Measurements from ENCODE around the gene PPP1R13B. TPM values are rescaled to one million over a fixed set of nuclear protein-coding genes. Genes with fewer than 3 reads are reported as not detected.

PPP1R13B gene
- polyA plus RNA-seq, 2 of the 4 experiments (the other 2 are of a cell fraction): 2.2 to 2.7 TPM

- ChIA-PET CTCF (no interaction called here), POLR2A (no interaction called here)
- 94% methylated on average over 19 of the region's 23 CpGs for WGBS (ENCODE audit: missing lambda C conversion rate)
- TF ChIP-seq, protein P1, sequence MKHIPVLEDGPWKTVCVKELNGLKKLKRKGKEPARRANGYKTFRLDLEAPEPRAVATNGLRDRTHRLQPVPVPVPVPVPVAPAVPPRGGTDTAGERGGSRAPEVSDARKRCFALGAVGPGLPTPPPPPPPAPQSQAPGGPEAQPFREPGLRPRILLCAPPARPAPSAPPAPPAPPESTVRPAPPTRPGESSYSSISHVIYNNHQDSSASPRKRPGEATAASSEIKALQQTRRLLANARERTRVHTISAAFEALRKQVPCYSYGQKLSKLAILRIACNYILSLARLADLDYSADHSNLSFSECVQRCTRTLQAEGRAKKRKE (CRISPR knock-in tag; IDR thresholded peaks at IDR 0.05; ENCODE audit: low read depth): no peak
- TF ChIP-seq EHMT2 (IDR thresholded peaks at IDR 0.05; ENCODE audit: low read depth): no peak
- Histone ChIP-seq H3K4me1 (no peaks in the 10 kb centered on the region), H3K27ac (no peak overlapping the region), H3K4me2 (no peak overlapping the region), H3K9me3 (no peaks in the 10 kb centered on the region), H3K4me3 (no peak overlapping the region)
- no peak for ATAC-seq
- no peak for FAIRE-seq
- DNase-seq (ENCODE audit: low read depth in 1 of 2, low spot score in 1 of 2): no peak
Observed at GRCh38 chr14:103734081-103734888, 113.1 kb downstream of the PPP1R13B start.

DNA sequence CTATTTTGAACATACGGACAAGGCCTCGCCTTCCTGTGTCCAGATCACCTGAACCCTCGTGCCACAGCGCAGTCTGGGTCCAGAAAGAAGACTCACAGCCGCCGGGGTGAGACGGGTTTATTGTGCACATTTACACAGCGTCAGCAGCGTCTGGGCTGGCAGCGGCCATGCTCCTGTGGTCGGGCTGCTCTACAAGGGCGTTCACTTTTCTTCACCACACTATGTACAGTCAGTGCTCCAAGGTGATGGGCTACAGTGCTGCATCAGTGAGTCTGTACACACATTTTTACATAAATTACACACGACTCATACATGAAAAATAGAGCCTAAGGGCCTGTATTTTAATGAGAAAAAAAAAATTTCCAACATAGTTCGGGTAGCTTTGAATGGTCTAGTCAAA lies 113.7 kb downstream of the PPP1R13B start:
- H3K4me1 ChIP-seq: no peaks in the 10 kb centered on the region
- no peak for DNase-seq (ENCODE audit: low read depth in 1 of 2, low spot score in 1 of 2)
- WGBS (ENCODE audit: missing lambda C conversion rate): 86% methylated on average over 14 of the region's 14 CpGs
- H3K9me3 ChIP-seq: no peaks in the 10 kb centered on the region
- FAIRE-seq: no peak
- H3K27ac ChIP-seq: no peak overlapping the region
- no peak for ATAC-seq
- H3K4me3 ChIP-seq: no peak overlapping the region
- no peak for TF ChIP-seq EHF (CRISPR knock-in tag; IDR thresholded peaks at IDR 0.05)
- TF ChIP-seq ESRRA (IDR thresholded peaks at IDR 0.05; ENCODE audit: borderline replicate concordance, low read length): no peak
- TF ChIP-seq MAZ (IDR thresholded peaks at IDR 0.05; ENCODE audit: borderline replicate concordance, low read depth, low read length): no peak
- ChIA-PET CTCF (interaction anchor here (1.2 kb wide), 1 partner anchor 188 kb away, joined by 4 read pairs; no protein-coding TSS in a partner anchor), POLR2A (no interaction called here)
- no peak overlapping the region for H3K4me2 ChIP-seq

- POLR2A ChIA-PET: no interaction called here
- Histone ChIP-seq H3K27ac (no peak overlapping the region), H3K4me1 (no peaks in the 10 kb centered on the region), H3K4me2 (no peak overlapping the region), H3K9me3 (no peaks in the 10 kb centered on the region), H3K4me3 (no peak overlapping the region)
- ATAC-seq (no peak), FAIRE-seq (no peak), DNase-seq (ENCODE audit: low read depth in 1 of 2, low spot score in 1 of 2) (no peak)
- TF ChIP-seq BHLHE40 (IDR thresholded peaks at IDR 0.05; ENCODE audit: low read depth, low read length) (no peak), KDM5A (IDR thresholded peaks at IDR 0.05) (no peak), PHF8 (IDR thresholded peaks at IDR 0.05; ENCODE audit: borderline replicate concordance, low read depth) (no peak), HOXA7 (CRISPR knock-in tag; IDR thresholded peaks at IDR 0.05) (no peak), CBX2 (IDR thresholded peaks at IDR 0.05; ENCODE audit: borderline replicate concordance, low read depth) (no peak), CEBPB (IDR thresholded peaks at IDR 0.05) (no peak), ZFP36 (IDR thresholded peaks at IDR 0.05; ENCODE audit: borderline replicate concordance, partially characterized antibody) (no peak), HES2 (IDR thresholded peaks at IDR 0.05) (no peak), USF2 (IDR thresholded peaks at IDR 0.05) (no peak), KDM1A (IDR thresholded peaks at IDR 0.05; ENCODE audit: low read depth) (no peak), HOXB5 (CRISPR knock-in tag; IDR thresholded peaks at IDR 0.05) (no peak), MAFK (IDR thresholded peaks at IDR 0.05; ENCODE audit: partially characterized antibody) (no peak), TFCP2L1 (CRISPR knock-in tag; IDR thresholded peaks at IDR 0.05) (no peak), POLR2A (IDR thresholded peaks at IDR 0.05; ENCODE audit: low read length) (no peak)
- TF ChIP-seq, protein P2, sequence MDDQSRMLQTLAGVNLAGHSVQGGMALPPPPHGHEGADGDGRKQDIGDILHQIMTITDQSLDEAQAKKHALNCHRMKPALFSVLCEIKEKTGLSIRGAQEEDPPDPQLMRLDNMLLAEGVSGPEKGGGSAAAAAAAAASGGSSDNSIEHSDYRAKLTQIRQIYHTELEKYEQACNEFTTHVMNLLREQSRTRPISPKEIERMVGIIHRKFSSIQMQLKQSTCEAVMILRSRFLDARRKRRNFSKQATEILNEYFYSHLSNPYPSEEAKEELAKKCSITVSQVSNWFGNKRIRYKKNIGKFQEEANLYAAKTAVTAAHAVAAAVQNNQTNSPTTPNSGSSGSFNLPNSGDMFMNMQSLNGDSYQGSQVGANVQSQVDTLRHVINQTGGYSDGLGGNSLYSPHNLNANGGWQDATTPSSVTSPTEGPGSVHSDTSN (IDR thresholded peaks at IDR 0.05): no peak
- CTCF ChIA-PET: interaction anchor here (0.6 to 1.2 kb wide), 2 partner anchors 171 to 189 kb away, joined by 3 to 4 read pairs; no protein-coding TSS in a partner anchor
- 86% methylated on average over 8 of the region's 9 CpGs for WGBS (ENCODE audit: missing lambda C conversion rate)
Observed at GRCh38 chr14:103732868-103733620, 114.3 kb downstream of the PPP1R13B start.

All from A549 (cell line).